ENCODE results near the gene DNAJC2.

Gene DNAJC2

GRCh38 chr7:103307503-103308231 lies 36.9 kb downstream of the DNAJC2 start:
- DNase-seq, result no peak
- no peaks in the 10 kb centered on the region for H3K27me3 ChIP-seq (replicated peaks)
- TF ChIP-seq, protein P1, sequence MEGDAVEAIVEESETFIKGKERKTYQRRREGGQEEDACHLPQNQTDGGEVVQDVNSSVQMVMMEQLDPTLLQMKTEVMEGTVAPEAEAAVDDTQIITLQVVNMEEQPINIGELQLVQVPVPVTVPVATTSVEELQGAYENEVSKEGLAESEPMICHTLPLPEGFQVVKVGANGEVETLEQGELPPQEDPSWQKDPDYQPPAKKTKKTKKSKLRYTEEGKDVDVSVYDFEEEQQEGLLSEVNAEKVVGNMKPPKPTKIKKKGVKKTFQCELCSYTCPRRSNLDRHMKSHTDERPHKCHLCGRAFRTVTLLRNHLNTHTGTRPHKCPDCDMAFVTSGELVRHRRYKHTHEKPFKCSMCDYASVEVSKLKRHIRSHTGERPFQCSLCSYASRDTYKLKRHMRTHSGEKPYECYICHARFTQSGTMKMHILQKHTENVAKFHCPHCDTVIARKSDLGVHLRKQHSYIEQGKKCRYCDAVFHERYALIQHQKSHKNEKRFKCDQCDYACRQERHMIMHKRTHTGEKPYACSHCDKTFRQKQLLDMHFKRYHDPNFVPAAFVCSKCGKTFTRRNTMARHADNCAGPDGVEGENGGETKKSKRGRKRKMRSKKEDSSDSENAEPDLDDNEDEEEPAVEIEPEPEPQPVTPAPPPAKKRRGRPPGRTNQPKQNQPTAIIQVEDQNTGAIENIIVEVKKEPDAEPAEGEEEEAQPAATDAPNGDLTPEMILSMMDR (IDR thresholded peaks at IDR 0.05; ENCODE audit: low read depth, low read length, missing control alignments), result no peak
- H3K27ac ChIP-seq, result no peak overlapping the region
- in situ Hi-C loops (cut with HindIII; ENCODE audit: low pct_ligation_motif_present, low sequenced_read_pairs), result no loop called here
- H3K4me3 ChIP-seq (ENCODE audit: low read depth, low read length), result no peak overlapping the region
- peaks cover 54% of the 10 kb centered on the region for H3K36me3 ChIP-seq (replicated peaks)

DNA sequence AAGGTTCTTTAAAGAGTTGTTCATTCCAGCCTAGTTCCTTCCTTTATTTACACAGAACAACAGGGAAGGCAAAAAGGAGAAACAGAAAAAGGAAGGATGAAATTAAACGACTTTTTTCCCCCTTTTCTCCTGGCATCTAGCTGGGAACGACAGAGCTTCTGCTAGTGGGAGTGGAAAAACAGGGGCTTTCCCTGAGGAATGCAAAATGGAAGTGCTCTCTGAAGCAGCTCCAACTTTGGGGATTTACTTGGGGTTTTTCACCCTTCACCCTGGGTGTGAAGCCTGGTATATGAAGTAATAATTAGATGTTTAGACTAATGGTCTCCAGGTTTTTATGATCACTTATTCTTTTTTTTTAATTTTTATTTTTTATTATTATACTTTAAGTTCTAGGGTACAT lies 43.1 kb downstream of the DNAJC2 start:
- DNase-seq, result no peak
- Histone ChIP-seq H3K36me3 (replicated peaks) (peaks cover 40% of the 10 kb centered on the region), H3K27me3 (replicated peaks) (no peaks in the 10 kb centered on the region), H3K27ac (no peak overlapping the region), H3K4me3 (ENCODE audit: low read depth, low read length) (no peak overlapping the region)
- TF ChIP-seq, protein P1 (IDR thresholded peaks at IDR 0.05; ENCODE audit: low read depth, low read length, missing control alignments), result no peak
- in situ Hi-C loops (cut with HindIII; ENCODE audit: low pct_ligation_motif_present, low sequenced_read_pairs), result no loop called here

GRCh38 chr7:103299660-103300059 lies 44.9 kb downstream of the DNAJC2 start:
- H3K27ac ChIP-seq, result no peak overlapping the region
- in situ Hi-C loops (cut with HindIII; ENCODE audit: low pct_ligation_motif_present, low sequenced_read_pairs), result no loop called here
- DNase-seq, result no peak
- TF ChIP-seq, protein P1 (IDR thresholded peaks at IDR 0.05; ENCODE audit: low read depth, low read length, missing control alignments), result no peak
- no peak overlapping the region for H3K4me3 ChIP-seq (ENCODE audit: low read depth, low read length)
- peaks cover 31% of the 10 kb centered on the region for H3K36me3 ChIP-seq (replicated peaks)
- H3K27me3 ChIP-seq (replicated peaks), result no peaks in the 10 kb centered on the region

- H3K36me3 ChIP-seq (replicated peaks), result peaks cover 22% of the 10 kb centered on the region
- TF ChIP-seq, protein P1 (IDR thresholded peaks at IDR 0.05; ENCODE audit: low read depth, low read length, missing control alignments), result no peak
- peak overlapping the region; percentile 94 for H3K27ac ChIP-seq
- in situ Hi-C loops (cut with HindIII; ENCODE audit: low pct_ligation_motif_present, low sequenced_read_pairs), result no loop called here
- H3K27me3 ChIP-seq (replicated peaks), result no peaks in the 10 kb centered on the region
- DNase-seq, result no peak
- peak overlapping the region; percentile 78 for H3K4me3 ChIP-seq (ENCODE audit: low read depth, low read length)
Measured at GRCh38 chr7:103297837-103298179, 46.8 kb downstream of the DNAJC2 start.

- Histone ChIP-seq H3K27me3 (replicated peaks) (no peaks in the 10 kb centered on the region), H3K27ac (peak within 1 kb of the TSS; percentile 94), H3K36me3 (replicated peaks) (peaks cover 17% of the 10 kb centered on the region), H3K4me3 (ENCODE audit: low read depth, low read length) (peak within 1 kb of the TSS; percentile 78)
- DNase-seq, result peak; percentile 94
- TF ChIP-seq, protein P1 (IDR thresholded peaks at IDR 0.05; ENCODE audit: low read depth, low read length, missing control alignments), result peak; percentile 94
- in situ Hi-C loops (cut with HindIII; ENCODE audit: low pct_ligation_motif_present, low sequenced_read_pairs), result no loop called here
Measured at GRCh38 chr7:103296901-103297836, 47.4 kb downstream of the DNAJC2 start, which contains the start of gene PMPCB. Gene PMPCB (plus strand): TSS chr7:103297435. CDS start chr7:103297460, 25 bp downstream.

Data from brain microvascular endothelial cell (primary cell).